HEK293 (cell line): ENCODE data around the gene PMEL.

Source experiments
- CTCF ChIA-PET: fragments of 350-600 bp; formaldehyde crosslinking; extraction: SDS; loops from one replicate; lab custom pipeline; 2021; ENCODE audit warnings: antibody characterized with exemption; lab: Yijun Ruan, JAX
- POLR2A ChIA-PET: fragments of 300-600 bp; formaldehyde crosslinking; extraction: SDS; loops from one replicate; lab custom pipeline; 2020; ENCODE audit warnings: antibody characterized with exemption, inconsistent platforms; lab: Yijun Ruan, JAX
- H3K27ac ChIP-seq: fragments of 200-500 bp; sonication (Bioruptor generic); 2 replicates; pipeline ENCODE4 v1.5.1; 2014; ENCODE audit warnings: low read depth, low read length, control low read depth, inconsistent platforms; ENCODE audit errors: extremely low read depth
- H3K36me3 ChIP-seq, 2 experiments: fragments of 200-500 bp in 1 of 2; sonication (Bioruptor generic) in 1 of 2; 1 replicate in 1 of 2; 2 replicates in 1 of 2; pipeline ENCODE4 v1.5.1; 2014 to 2017; ENCODE audit warnings: inconsistent platforms in 2 of 2, low read length in 2 of 2; ENCODE audit not compliant: control insufficient read depth in 2 of 2, insufficient read depth in 1 of 2
- H3K4me1 ChIP-seq: fragments of 200-500 bp; sonication (Bioruptor generic); 2 replicates; pipeline ENCODE4 v1.5.1; 2014; ENCODE audit warnings: mild to moderate bottlenecking, low read length, inconsistent platforms; ENCODE audit not compliant: control insufficient read depth, insufficient read depth
- H3K4me3 ChIP-seq: 2 replicates; pipeline ENCODE4 v1.5.1; 2011; ENCODE audit warnings: low read depth, mild to moderate bottlenecking, control low read depth, low read length, moderate library complexity
- H3K9me3 ChIP-seq: fragments of 200-500 bp; sonication (Bioruptor generic); 2 replicates; pipeline ENCODE4 v1.5.1; 2014; ENCODE audit warnings: low read depth, low read length, inconsistent platforms; ENCODE audit not compliant: control insufficient read depth, insufficient read depth
- KLF17 ChIP-seq: fragments of 450-650 bp; formaldehyde crosslinking; IDR thresholded peaks from 2 replicates; pipeline ENCODE4 v1.5.1; 2016; ENCODE audit warnings: missing biosample characterization, missing genetic modification characterization
- PRDM10 ChIP-seq: fragments of 450-650 bp; formaldehyde crosslinking; IDR thresholded peaks from 2 replicates; pipeline ENCODE4 v1.5.1; 2016; ENCODE audit warnings: missing biosample characterization, missing genetic modification characterization
- RBAK ChIP-seq: fragments of 450-650 bp; formaldehyde crosslinking; IDR thresholded peaks from 2 replicates; pipeline ENCODE4 v1.5.1; 2016; ENCODE audit warnings: missing biosample characterization, missing genetic modification characterization
- REPIN1 ChIP-seq: fragments of 450-650 bp; formaldehyde crosslinking; IDR thresholded peaks from 2 replicates; pipeline ENCODE4 v1.5.1; 2017; ENCODE audit warnings: missing biosample characterization, missing genetic modification characterization, low read depth
- SCRT1 ChIP-seq: fragments of 450-650 bp; formaldehyde crosslinking; IDR thresholded peaks from 2 replicates; pipeline ENCODE4 v1.5.1; 2016; ENCODE audit warnings: missing biosample characterization, missing genetic modification characterization, borderline replicate concordance
- SCRT2 ChIP-seq: fragments of 450-650 bp; formaldehyde crosslinking; IDR thresholded peaks from 2 replicates; pipeline ENCODE4 v1.5.1; 2016; ENCODE audit warnings: missing biosample characterization, missing genetic modification characterization
- SP7 ChIP-seq: fragments of 450-650 bp; formaldehyde crosslinking; IDR thresholded peaks from 2 replicates; pipeline ENCODE4 v1.5.1; 2016; ENCODE audit warnings: missing biosample characterization, missing genetic modification characterization
- ZBTB8A ChIP-seq: fragments of 450-650 bp; formaldehyde crosslinking; IDR thresholded peaks from 2 replicates; pipeline ENCODE4 v1.5.1; 2016; ENCODE audit warnings: missing biosample characterization, missing genetic modification characterization
- ZNF138 ChIP-seq: fragments of 450-650 bp; formaldehyde crosslinking; IDR thresholded peaks from 2 replicates; pipeline ENCODE4 v1.5.1; 2016; ENCODE audit warnings: missing biosample characterization, missing genetic modification characterization, borderline replicate concordance
- ZNF211 ChIP-seq: fragments of 450-650 bp; formaldehyde crosslinking; IDR thresholded peaks from 2 replicates; pipeline ENCODE4 v1.5.1; 2016; ENCODE audit warnings: low read depth, missing biosample characterization, missing genetic modification characterization
- ZNF366 ChIP-seq: fragments of 450-650 bp; formaldehyde crosslinking; conservative IDR thresholded peaks from 2 replicates; pipeline ENCODE4 v1.5.1; 2016; ENCODE audit warnings: missing biosample characterization, missing genetic modification characterization
- ZNF501 ChIP-seq: fragments of 450-650 bp; formaldehyde crosslinking; IDR thresholded peaks from 2 replicates; pipeline ENCODE4 v1.5.1; 2016; ENCODE audit warnings: missing biosample characterization, missing genetic modification characterization
- ZNF600 ChIP-seq: fragments of 450-650 bp; formaldehyde crosslinking; IDR thresholded peaks from 2 replicates; pipeline ENCODE4 v1.5.1; 2016; ENCODE audit warnings: missing biosample characterization, missing genetic modification characterization
- ZNF623 ChIP-seq: fragments of 450-650 bp; formaldehyde crosslinking; IDR thresholded peaks from 2 replicates; pipeline ENCODE4 v1.5.1; 2016; ENCODE audit warnings: missing biosample characterization, missing genetic modification characterization
- ZNF664 ChIP-seq: fragments of 450-650 bp; formaldehyde crosslinking; IDR thresholded peaks from 2 replicates; pipeline ENCODE4 v1.5.1; 2016; ENCODE audit warnings: missing biosample characterization, missing genetic modification characterization
- ZNF830 ChIP-seq: fragments of 450-650 bp; IDR thresholded peaks from 2 replicates; pipeline ENCODE4 v1.5.0; 2018; ENCODE audit warnings: missing biosample characterization, missing genetic modification characterization, low read depth, mild to moderate bottlenecking, moderate library complexity
- ZSCAN23 ChIP-seq: fragments of 450-650 bp; formaldehyde crosslinking; IDR thresholded peaks from 2 replicates; pipeline ENCODE4 v1.5.1; 2016; ENCODE audit warnings: missing biosample characterization, missing genetic modification characterization

Gene PMEL

GRCh38 chr12:55995366-55995765, 29.5 kb upstream of the PMEL start:
- TF ChIP-seq ZNF501 (tag by site-specific recombination) (no peak), ZSCAN23 (tag by site-specific recombination) (no peak), ZNF664 (tag by site-specific recombination) (no peak), RBAK (tag by site-specific recombination) (no peak), KLF17 (tag by site-specific recombination) (no peak), ZNF623 (tag by site-specific recombination) (no peak), ZNF600 (tag by site-specific recombination) (no peak)
- Histone ChIP-seq H3K4me1 (no peaks in the 10 kb centered on the region; the same call in 1 of the 2 replicates), H3K27ac (no peak overlapping the region), H3K36me3 (peaks cover 29 to 50% of the 10 kb centered on the region in 2 experiments), H3K9me3 (no peaks in the 10 kb centered on the region), H3K4me3 (no peak overlapping the region)
- ChIA-PET POLR2A (interaction anchor here (0.8 to 3.3 kb wide), 13 partner anchors 9 to 257 kb away, joined by 3 to 48 read pairs (median 4); partner anchors contain the start of genes DNAJC14 and RAB5B), CTCF (interaction anchor here (0.5 to 4.8 kb wide), 34 partner anchors 9 to 1670 kb away, joined by 3 to 46 read pairs (median 6); partner anchors contain the start of genes RAB5B, RPL41 and ZC3H10)

- H3K36me3 ChIP-seq, result peaks cover 45 to 69% of the 10 kb centered on the region in 2 experiments
- peak; percentile 56; the same call in 1 of the 2 replicates for TF ChIP-seq SCRT2 (tag by site-specific recombination)
- no peak for TF ChIP-seq SP7 (tag by site-specific recombination)
- TF ChIP-seq ZNF830 (tag by site-specific recombination), result no peak
- TF ChIP-seq ZNF211 (tag by site-specific recombination), result no peak
- no peak for TF ChIP-seq REPIN1 (tag by site-specific recombination)
- no peak for TF ChIP-seq ZBTB8A (tag by site-specific recombination)
- no peak for TF ChIP-seq ZNF138 (tag by site-specific recombination)
- TF ChIP-seq PRDM10, result peak; percentile 91
- peak; percentile 43 for TF ChIP-seq ZNF366 (tag by site-specific recombination)
- 0 out of 2 replicates have a peak, but pooled peaks have one; percentile 15 for TF ChIP-seq SCRT1 (tag by site-specific recombination)
- H3K9me3 ChIP-seq, result no peaks in the 10 kb centered on the region
- H3K27ac ChIP-seq, result no peak overlapping the region
- POLR2A ChIA-PET, result interaction anchor here (0.9 to 1.0 kb wide), 2 partner anchors 9 to 19 kb away, joined by 3 to 4 read pairs; partner anchors contain the start of gene RAB5B
- H3K4me3 ChIP-seq, result no peak overlapping the region
- no peaks in the 10 kb centered on the region; the same call in 1 of the 2 replicates for H3K4me1 ChIP-seq
- CTCF ChIA-PET, result interaction anchor here (0.7 to 2.4 kb wide), 4 partner anchors 20 to 128 kb away, joined by 3 to 11 read pairs (median 4); partner anchors contain the start of gene RAB5B
Observed at GRCh38 chr12:55993230-55993853, 27.5 kb upstream of the PMEL start.
